DND-41 (cell line): Measurements from ENCODE around the gene VPS13C.

Experiments
- ATAC-seq: fragments of 200-7000 bp; cut with Tn5 transposase; 3 replicates; pipeline ENCODE4 v1.9.1; 2021; ENCODE audit warnings: low read depth; ENCODE audit not compliant: insufficient read depth
- DNase-seq: peaks from one replicate; pipeline ENCODE4 v3.0.0-alpha.2; 2020
- H2AFZ ChIP-seq: 2 replicates; pipeline ENCODE4 v1.6.0; 2012; ENCODE audit warnings: low read depth, low read length
- H3K27ac ChIP-seq: 2 replicates; pipeline ENCODE4 v1.5.1; 2012; ENCODE audit warnings: low read length, inconsistent platforms
- H3K27me3 ChIP-seq: fragments of 200-600 bp; sonication (generic); 2 replicates; pipeline ENCODE4 v1.6.0; 2012; ENCODE audit warnings: low read length, mild to moderate bottlenecking, inconsistent platforms; ENCODE audit not compliant: insufficient read depth, poor library complexity
- H3K36me3 ChIP-seq: 2 replicates; pipeline ENCODE4 v1.5.1; 2012; ENCODE audit warnings: low read length, inconsistent platforms; ENCODE audit not compliant: insufficient read depth
- H3K4me1 ChIP-seq: 2 replicates; pipeline ENCODE4 v1.5.1; 2012; ENCODE audit warnings: mild to moderate bottlenecking, low read length; ENCODE audit not compliant: insufficient read depth
- H3K4me2 ChIP-seq: 2 replicates; pipeline ENCODE4 v1.6.0; 2012; ENCODE audit warnings: mild to moderate bottlenecking, moderate library complexity, low read length, inconsistent platforms; ENCODE audit not compliant: insufficient read depth
- H3K4me3 ChIP-seq, 2 experiments: fragments of 200-600 bp in 1 of 2; shearing (Covaris generic) in 1 of 2; 2 replicates each; pipeline ENCODE4 v1.5.1; 2012 to 2016; ENCODE audit warnings: inconsistent platforms in 2 of 2, low read length in 2 of 2, mild to moderate bottlenecking in 2 of 2, low read depth in 1 of 2, moderate library complexity in 1 of 2
- H3K79me2 ChIP-seq: 2 replicates; pipeline ENCODE4 v1.6.0; 2012; ENCODE audit warnings: low read length, inconsistent platforms; ENCODE audit not compliant: insufficient read depth
- H3K9ac ChIP-seq: 2 replicates; pipeline ENCODE4 v1.6.0; 2012; ENCODE audit warnings: low read depth, mild to moderate bottlenecking, inconsistent platforms, low read length, moderate library complexity
- H3K9me3 ChIP-seq: 2 replicates; pipeline ENCODE4 v1.5.1; 2012; ENCODE audit warnings: low read length, moderate library complexity, mild to moderate bottlenecking, inconsistent platforms; ENCODE audit not compliant: insufficient read depth, severe bottlenecking
- H4K20me1 ChIP-seq: 2 replicates; pipeline ENCODE4 v1.6.0; 2012; ENCODE audit warnings: low read length; ENCODE audit not compliant: insufficient read depth
- EZH2 ChIP-seq: IDR thresholded peaks from 3 replicates; pipeline ENCODE4 v1.6.1; 2012; ENCODE audit warnings: borderline replicate concordance, low read depth, mild to moderate bottlenecking, moderate library complexity, low read length, inconsistent platforms; ENCODE audit not compliant: severe bottlenecking
- TF ChIP-seq, protein P1 (sequence below): IDR thresholded peaks from 2 replicates; pipeline ENCODE4 v1.5.1; 2012; ENCODE audit warnings: borderline replicate concordance, low read length, moderate library complexity, mild to moderate bottlenecking; ENCODE audit not compliant: poor library complexity, severe bottlenecking; ENCODE audit errors: extremely low read depth

Gene VPS13C

DNA sequence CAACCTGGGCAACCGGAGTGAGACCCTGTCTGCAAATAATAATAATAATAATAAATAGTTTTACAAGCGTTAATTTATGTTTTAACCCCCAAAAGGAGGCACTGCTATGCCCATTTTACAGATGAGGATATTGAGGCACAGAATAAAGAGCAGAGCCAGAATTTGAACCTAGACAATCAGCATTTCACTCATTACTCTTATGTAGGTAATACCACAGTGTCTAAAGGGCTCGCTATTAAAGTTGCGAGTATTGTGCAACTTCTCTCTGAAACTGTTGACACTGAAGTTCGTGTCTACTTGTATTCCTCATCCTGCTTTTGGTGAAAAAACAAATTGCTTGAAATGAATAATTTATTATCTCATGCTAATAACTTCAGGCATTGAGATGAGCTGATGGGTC, 9.3 kb upstream of the VPS13C start:
- Histone ChIP-seq H3K4me3 (no peak overlapping the region), H3K27me3 (no peaks in the 10 kb centered on the region), H3K4me1 (no peaks in the 10 kb centered on the region), H3K36me3 (no peaks in the 10 kb centered on the region), H4K20me1 (no peaks in the 10 kb centered on the region), H3K9ac (no peak overlapping the region), H3K4me2 (no peak overlapping the region), H3K9me3 (no peaks in the 10 kb centered on the region), H2AFZ (no peak overlapping the region), H3K27ac (no peak overlapping the region), H3K79me2 (no peaks in the 10 kb centered on the region)
- DNase-seq (no peak), ATAC-seq (no peak)
- no peak for TF ChIP-seq EZH2
- TF ChIP-seq, protein P1, sequence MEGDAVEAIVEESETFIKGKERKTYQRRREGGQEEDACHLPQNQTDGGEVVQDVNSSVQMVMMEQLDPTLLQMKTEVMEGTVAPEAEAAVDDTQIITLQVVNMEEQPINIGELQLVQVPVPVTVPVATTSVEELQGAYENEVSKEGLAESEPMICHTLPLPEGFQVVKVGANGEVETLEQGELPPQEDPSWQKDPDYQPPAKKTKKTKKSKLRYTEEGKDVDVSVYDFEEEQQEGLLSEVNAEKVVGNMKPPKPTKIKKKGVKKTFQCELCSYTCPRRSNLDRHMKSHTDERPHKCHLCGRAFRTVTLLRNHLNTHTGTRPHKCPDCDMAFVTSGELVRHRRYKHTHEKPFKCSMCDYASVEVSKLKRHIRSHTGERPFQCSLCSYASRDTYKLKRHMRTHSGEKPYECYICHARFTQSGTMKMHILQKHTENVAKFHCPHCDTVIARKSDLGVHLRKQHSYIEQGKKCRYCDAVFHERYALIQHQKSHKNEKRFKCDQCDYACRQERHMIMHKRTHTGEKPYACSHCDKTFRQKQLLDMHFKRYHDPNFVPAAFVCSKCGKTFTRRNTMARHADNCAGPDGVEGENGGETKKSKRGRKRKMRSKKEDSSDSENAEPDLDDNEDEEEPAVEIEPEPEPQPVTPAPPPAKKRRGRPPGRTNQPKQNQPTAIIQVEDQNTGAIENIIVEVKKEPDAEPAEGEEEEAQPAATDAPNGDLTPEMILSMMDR = no peak

DNA sequence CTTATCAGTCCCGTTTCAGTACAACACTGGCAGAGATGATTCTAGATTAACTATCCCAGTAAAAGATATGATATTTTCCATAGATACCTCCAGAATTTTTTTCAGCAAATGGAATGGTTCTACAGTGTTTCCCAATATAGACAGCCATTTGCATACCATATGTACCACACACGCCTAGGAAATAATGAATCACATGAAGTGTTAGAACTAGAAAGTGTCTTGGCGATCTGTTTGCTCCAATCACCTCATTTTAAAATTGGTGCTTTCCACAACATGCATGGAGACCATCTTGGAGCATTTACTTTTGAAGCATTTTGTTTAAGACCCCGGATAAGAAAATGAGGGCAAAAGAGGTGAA, 8.5 kb upstream of the VPS13C start:
- TF ChIP-seq, protein P1 = no peak
- no peak for TF ChIP-seq EZH2
- Histone ChIP-seq H3K79me2 (no peaks in the 10 kb centered on the region), H2AFZ (no peak overlapping the region), H3K4me3 (no peak overlapping the region), H4K20me1 (no peaks in the 10 kb centered on the region), H3K4me1 (no peaks in the 10 kb centered on the region), H3K27ac (no peak overlapping the region), H3K4me2 (no peak overlapping the region), H3K9ac (no peak overlapping the region), H3K27me3 (no peaks in the 10 kb centered on the region), H3K9me3 (no peaks in the 10 kb centered on the region), H3K36me3 (no peaks in the 10 kb centered on the region)
- no peak for DNase-seq
- ATAC-seq = no peak

DNA sequence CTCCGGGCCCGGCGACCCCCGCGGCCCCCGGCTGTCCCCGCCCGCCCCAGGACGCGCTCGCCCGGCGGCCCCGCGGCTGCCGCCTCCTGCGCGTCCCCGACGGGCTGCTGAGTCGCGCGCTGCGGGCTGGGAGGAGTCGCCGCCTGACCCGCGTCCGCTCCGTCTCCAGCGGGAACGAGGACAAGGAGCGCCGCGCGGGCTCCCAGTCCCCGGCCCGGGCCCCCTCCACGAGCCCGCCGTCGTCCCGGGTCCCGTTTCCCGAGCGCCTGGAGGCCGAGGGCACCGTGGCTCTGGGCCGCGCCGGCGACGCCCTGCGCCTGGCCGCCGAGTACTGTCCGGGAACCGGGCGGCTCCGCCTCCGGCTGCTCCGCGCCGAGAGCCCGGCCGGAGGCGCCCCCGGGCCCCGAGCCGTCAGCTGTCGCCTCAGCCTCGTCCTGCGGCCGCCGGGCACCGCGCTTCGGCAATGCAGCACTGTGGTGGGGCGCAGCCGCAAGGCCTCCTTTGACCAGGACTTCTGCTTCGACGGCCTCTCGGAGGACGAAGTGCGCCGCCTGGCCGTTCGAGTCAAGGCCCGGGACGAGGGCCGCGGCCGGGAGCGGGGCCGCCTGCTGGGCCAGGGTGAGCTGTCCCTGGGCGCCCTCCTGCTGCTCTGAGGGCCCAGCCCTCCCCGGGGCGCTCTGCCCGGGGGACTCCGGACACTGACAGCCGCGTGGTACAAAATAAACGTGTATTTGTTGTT, 8.0 kb upstream of the VPS13C start:
- no peaks in the 10 kb centered on the region for H3K36me3 ChIP-seq
- no peaks in the 10 kb centered on the region for H4K20me1 ChIP-seq
- TF ChIP-seq, protein P1 = no peak
- no peak for TF ChIP-seq EZH2
- no peaks in the 10 kb centered on the region for H3K9me3 ChIP-seq
- H3K79me2 ChIP-seq = no peaks in the 10 kb centered on the region
- no peak overlapping the region for H3K4me3 ChIP-seq
- DNase-seq (no peak), ATAC-seq (no peak)
- H3K4me1 ChIP-seq = no peaks in the 10 kb centered on the region
- no peaks in the 10 kb centered on the region for H3K27me3 ChIP-seq
- H3K27ac ChIP-seq = no peak overlapping the region
- H3K9ac ChIP-seq = no peak overlapping the region
- H2AFZ ChIP-seq = no peak overlapping the region
- no peak overlapping the region for H3K4me2 ChIP-seq
